GM21717 (cell line): ENCODE data around the gene TREML4.
"Not testable (repeated sequence)": the region's sequence is repeated elsewhere in the genome, so short reads cannot be mapped to it uniquely, and the experiment has no call there.

ENCODE experiments used
- ATAC-seq: cut with Tn5 transposase; IDR thresholded peaks from one replicate; pipeline ENCODE4 v1.9.1; 2021; ENCODE audit warnings: mild to moderate bottlenecking, moderate library complexity; ENCODE audit not compliant: unreplicated experiment

Gene TREML4, protein sequence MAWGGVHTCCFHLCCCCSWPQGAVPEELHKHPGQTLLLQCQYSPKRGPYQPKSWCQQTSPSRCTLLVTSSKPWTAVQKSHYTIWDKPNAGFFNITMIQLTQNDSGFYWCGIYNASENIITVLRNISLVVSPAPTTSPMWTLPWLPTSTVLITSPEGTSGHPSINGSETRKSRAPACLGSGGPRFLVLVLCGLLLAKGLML

DNA sequence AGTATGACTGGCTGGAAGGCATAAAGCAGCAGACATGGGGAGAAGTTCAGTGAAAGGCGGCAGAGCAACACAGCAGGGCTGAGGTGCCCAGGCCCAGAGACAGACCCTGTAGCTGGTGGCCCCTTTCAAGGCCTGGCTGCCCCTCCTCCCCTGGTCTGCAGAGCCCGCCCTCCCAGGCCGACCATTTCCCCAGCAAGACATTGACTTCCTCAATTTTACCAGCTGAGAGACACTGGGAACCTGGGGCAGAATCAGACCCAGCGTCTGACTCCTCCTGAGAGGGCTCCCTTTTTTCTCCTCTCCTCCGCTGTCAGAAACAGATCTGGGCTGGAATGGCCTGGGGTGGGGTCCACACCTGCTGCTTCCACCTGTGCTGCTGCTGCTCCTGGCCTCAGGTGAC is at the start of gene TREML4:
Gene TREML4, plus strand, starts transcription at position 254 of the 400 bp plus-strand sequence. Its CDS starts 79 bp downstream, at position 333.
- ATAC-seq = no peak

DNA sequence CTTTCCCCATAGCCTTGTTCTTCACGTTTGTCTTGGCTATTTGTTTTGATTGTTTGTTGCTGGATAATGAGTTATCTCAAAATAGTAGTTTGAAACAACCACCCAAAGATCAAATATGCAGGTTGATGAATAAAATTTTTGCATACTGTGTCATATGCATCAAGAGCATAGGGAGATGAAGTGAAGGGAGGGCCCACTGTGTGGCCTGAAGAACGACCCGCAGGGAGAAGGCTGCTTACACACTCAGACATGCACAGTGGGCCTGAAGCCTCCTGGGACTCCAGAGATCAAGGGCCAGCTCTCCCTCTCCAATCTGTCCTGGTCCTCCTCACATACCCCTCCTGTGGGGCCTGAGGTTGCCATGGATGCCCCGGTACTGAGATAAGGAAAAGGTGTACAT is 49.0 kb upstream of the TREML4 start:
- ATAC-seq = no peak

DNA sequence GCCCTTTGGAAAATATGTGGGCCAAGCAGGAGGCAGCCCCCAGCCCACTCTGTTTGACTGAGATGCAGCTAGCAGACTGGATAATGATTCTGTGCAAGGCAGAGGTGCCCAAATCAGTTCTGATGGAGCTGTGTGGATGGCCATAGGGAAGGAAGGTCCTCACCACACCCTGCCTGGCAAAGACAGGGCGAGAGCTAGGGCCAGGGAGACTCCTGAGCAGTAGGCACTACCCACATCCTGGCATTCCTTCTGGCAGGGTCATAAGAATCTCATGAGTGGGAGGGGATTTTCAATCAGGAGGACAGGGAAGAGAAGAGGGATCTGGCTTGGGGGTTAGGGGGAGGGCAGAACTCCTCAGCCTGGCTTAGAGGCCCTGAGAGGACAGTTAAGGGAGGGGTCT is 46.6 kb upstream of the TREML4 start:
- ATAC-seq = no peak

DNA sequence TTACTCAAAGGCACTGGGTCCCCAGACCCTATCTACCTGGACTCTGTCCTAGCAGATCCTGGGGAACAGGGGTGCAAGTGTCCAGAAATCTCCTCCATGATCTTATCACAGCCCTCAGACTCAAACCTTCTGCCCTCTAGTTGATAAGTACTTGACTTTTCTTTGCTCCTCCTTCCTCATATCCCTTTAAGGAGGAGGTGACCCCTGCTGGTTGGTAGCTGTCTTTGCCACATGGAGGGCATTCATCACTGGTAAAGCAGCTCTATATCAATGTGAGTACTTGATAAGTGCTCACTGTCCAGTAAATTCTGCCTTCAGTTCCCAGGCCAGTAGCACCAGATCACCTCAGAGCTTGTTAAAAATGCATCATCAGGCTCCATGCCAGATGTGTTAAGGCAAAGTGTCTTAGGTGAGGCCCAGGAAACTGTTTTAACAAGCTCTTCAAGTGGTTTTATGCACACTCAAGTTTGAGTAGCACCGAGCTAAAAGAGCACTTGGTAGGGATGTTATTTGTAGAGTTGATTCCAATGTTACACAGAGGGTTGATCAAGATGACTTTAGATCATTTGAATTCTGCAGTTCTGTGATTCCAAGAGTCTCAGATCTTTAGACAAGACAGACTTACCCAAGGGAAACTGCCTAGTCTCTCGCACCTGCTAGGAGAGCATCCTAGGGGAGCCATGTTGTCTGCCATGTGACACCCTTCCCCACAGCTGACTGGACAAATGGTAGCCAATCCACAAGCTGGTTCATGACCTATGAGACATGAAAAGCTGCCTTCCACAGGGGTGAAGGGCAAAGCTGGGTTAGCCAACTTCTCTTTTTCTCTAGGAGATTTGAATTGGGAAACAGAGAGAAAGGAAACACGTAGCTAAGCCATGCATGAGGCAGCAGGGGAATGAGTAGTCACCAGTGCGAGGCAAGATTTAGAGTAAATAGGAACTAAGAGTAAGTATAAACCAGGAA is 45.8 kb upstream of the TREML4 start:
- no peak for ATAC-seq

DNA sequence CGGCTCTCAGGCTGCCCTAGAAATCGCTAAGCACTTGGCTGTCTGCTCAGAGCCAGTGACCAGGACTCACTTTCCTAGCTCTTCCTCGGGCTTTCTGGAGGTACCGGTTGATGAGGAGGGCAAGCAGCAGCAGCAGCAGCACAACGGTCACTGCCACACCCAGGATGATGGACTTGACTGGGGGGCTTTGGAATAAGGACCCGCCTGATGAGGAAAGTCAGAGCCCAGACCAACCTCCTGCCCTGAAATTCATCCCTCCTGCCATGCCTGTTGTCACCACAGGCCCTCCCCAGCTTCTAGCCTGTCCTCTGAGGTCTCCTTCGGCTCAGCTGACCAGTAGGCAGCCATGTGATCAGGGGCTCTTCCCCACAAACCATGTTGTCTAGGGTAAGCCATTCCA is 43.4 kb upstream of the TREML4 start:
- no peak for ATAC-seq

DNA sequence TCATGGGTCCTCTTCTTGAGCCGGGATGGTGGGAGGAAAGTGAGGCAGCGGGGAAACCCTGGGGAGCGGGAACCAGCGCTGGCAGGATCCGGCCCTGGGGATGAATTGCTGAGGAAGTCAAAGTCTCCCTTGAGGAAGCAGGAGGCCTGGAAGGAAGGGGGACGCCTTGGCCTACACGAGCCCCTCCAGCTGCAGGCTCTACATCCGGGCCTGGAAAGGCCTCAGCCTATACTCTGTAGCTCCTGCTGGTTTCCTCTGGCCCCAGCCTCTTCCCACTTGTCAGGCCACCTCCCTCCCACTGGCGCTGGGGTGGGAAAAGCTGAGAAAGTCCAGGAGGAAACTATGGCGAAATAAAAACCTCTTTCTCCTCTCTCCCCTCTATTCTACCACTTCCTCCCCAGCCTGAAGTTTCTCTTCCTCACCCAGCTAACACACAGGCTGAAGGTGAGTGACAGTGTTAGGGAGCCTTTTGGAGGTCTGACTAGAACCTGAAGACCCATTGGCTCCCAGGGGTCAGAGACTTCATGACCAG is 42.1 kb upstream of the TREML4 start:
- no peak for ATAC-seq

DNA sequence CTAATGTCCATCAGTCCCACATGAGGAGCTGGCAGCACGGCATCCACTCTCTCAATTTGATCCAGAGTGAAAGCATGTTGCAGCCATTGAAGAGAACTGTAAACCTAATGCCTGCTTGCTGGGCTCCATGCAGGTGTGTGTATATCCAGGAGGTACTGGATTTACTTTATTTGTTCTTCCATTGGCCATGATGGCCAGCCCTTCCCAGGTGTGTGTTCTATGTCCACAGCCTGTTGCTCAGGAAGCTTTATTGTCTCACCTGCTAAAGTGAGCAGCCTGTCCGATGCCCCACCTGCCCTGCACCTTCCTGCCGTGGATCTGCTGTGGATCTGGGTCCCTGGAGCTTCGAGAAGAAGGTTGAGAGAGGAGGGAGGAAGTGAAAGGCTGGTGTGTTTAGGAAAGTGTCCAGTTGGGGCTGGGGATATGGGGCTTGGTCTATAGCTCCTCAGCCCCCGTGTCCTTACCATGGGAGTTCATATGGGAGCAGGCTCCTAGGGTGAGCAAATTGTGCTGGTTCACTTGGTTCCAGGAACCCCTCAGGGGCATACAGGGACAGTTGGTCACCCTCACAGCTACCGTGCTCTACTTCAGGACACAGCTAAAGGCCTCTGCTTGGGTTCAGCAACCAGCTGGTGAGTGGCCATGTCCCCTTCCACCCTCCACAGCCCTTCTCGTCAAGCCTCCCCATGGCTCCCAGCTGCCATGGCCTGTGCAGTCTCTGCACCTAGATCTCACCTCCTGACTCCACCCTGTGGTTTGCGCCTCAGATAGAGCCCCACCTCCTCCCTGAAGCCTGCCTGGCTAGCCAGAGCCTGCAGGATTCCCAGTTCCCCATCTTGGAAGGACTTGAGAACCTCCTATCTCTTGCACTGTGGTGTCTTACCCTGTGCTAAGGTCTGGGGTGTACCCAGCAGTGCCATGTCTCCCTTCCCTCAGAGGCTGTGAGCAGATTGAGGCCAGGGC is 39.9 kb upstream of the TREML4 start:
- ATAC-seq = no peak

DNA sequence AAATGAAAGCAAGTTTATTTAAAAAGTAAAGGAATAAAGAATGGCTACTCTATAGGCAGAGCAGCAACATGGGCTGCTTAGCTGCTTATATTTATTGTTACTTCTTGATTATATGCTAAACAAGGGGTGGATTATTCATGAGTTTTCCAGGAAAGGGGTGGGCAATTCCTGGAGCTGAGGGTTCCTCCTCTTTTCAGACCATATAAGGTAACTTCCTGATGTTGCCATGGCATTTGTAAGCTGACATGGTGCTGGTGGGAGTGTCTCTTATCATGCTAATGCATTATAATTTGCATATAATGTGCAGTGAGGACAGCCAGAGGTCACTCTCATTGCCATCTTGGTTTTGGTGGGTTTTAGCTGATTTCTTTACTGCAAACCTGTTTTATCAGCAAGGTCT is 39.1 kb upstream of the TREML4 start:
- ATAC-seq = not testable (repeated sequence)

DNA sequence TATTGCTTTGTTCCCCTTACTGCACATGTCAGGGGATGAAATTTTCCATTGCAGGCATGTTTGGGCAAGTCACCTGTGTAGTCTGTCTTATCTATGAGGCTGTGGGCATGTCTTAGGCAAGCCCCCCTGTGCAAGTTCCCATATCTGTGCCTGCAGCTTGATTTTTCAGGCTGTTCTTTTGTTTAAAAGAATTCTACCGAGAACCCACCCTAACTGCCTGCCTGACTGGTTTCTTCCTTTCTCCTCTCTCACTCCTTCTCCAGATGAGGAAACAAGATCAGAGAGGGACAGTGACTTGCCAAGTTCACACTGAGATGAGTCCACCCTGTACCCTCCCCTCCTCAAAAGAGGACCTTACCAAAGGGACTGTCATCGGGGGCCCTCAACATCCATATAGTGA is 38.2 kb upstream of the TREML4 start:
- ATAC-seq = no peak

DNA sequence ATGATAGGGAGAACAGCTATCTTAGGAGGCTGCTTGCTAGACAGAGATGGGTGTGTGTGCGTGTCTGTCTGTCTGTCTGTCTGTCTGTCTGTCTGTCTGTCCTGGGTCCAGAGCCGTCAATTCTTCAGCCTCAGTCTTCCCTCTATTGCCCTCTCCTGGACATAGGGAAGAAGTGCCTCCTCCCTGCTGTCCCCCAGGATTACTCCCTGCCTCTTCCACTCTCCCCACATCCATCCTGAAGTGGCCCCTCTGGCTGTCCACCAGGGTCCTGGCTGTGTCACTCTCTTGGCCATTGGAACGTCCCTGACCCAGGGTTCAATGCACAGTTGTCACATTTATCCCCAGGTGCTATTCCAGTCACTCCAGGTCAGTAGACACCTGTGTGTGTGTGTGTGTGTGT is 37.4 kb upstream of the TREML4 start:
- no peak for ATAC-seq

DNA sequence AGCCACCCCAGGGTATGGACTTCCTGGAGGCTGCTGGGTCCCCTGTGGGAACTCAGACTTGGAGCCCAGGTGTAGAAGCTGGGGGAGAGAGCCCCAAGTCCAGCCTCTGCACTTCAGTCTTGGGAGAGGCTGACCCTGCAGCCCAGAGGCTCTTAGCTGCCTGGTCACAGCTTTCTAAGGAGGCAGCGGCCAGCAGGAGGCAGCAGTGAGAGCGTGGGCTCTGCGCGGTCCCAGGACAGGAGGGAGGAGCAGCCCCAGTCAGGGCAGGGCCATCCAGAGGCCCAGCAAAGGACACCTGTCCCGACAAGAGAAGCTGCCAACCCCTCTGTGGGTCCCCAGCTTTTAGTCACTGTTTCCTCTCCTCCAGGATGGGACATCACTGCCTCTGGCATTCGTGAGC is 36.6 kb upstream of the TREML4 start:
- no peak for ATAC-seq

DNA sequence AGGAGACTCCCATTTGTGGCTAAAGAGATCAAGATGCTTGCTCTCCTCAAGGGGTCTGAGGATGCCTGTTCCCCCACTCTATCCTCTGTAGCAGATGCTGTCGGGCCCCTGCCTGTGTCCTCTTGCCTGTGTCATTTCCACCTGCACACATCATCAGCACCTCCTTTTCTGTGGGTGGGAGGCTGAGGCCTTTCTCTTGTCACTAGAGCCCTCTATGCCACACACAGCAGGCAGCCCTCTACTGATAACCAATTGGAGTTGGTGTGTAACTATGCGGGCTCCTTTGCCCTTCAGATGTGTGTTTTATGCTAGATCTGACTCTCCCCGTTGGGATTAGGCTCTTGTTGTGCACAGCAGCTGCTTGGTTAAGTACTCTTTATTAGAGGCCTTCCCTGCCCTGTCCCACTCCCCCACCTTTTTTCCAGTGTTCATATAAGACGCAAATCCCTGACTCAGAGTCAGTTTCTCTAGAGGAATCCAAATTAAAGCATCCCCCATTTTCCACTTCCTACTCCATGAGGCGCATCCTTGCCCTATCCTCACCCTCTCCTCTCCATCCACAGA is 34.9 kb upstream of the TREML4 start:
- ATAC-seq = no peak

DNA sequence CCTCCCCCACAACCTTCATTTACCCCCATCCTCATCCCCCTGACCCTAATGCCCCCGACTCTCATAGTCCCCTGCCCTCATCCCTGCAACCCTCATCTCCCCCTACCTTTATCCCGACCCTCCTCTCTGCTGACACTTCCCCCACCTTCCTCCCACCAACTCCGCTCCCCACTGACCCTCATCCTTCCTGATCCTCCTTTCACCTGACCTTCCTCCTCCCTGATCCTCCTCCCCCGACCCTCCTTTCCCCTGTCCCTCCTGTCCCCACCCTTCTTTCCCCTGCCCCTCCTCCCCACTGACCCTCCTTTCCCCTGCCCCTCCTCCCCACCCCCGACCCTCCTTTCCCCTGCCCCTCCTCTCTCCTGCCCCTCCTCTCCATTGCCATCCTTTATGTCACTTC is 34.3 kb upstream of the TREML4 start:
- ATAC-seq = no peak

DNA sequence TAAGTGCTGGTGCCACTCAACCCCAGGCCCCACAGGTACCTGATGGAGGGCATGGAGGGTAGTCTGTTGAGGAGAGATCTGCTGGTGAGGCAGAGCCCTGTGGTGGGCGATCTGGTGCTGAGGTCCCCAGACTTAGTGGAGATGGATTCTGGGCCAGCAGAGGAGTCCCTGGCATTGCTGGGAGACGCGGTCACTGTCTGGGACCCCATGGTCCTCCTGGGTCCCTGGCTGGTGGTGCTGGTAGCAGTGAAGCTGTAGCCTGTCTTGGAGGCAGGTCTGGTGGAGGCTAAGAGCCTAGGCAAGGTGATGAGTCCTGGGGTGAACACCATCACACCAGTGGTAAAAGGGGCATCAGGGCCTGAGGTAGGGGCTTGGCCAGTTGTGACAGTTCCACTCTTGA is 33.8 kb upstream of the TREML4 start:
- ATAC-seq = no peak

DNA sequence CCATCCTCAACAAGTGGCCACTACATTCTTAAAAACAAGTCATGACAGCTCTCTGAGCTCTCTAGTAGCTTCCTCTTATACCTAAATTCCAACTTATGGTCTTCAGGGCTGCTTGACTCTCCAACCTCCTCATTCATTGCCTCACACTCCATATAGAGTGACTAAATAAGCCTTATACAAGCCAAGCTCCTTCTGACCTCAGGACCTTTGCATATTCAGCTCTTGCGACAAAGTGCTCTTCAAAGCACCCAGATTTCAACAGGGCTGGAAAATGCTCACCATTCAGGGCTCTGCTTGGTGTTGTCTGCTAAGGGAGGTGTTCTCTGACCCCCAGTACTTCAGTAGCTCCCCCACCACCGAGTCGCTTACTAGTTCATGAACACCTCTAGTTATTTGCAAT is 30.9 kb upstream of the TREML4 start:
- no peak for ATAC-seq

DNA sequence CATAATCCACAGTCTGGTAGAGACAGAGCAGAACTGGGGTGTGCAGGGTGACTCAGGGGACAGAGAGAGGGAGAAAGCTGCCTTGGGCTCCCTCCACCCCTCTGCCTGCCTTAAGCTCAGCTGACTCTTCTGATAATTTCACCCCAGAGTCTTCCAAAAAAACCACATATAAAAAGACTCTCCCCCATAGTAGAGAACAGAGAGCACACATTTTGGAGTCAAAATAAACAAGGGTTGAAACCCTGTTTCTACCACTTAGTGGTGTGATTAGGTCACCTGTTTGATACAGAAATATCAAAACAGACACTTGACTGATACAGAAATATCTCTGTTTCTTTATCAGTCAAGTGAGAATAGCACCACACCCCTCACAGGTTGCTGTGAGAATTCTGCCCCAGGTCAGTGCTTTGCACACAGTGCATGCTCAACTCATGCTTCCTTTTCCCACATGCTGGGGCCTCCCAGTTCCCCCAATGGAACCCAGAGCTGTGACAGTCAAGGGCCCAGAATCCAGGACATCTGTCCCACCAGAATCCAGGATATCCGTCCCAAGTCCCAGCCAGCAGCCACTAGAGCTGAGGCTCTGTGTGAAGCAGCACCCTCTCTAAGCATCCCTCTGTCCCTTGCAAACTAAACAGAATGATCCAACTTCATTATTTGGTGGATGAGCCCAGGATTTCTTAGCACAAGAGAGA is 28.4 kb upstream of the TREML4 start:
- peak; percentile 49 for ATAC-seq

DNA sequence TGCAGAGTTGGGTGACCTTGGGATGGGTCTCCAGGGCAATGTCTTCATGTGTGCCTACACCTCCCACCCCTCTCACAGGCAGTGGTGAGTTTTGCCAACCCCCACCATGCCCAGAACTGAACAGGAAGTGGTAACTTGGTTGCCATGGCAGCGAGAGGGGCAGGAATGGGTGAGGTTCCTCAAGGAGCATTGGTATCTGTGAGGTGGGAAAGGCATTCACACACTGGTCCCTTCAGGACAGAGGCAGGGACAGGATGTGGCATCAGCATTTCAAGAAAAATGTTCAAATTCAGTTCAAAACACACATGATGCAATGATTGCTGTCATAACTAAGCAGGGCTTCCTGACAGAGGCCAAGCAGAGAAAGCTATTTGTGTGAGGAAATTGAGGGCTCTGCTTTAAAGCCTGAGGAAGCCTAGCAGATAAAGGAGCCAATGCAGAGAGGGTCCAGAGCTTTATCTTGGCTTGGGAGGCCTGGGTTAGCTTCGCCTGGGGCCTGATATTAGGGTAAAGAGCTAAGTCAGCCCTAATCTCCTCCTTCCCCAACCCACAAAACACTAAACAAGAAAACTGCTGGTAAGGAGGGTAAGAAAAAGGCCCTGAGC is 27.8 kb upstream of the TREML4 start:
- peak; percentile 28 for ATAC-seq

DNA sequence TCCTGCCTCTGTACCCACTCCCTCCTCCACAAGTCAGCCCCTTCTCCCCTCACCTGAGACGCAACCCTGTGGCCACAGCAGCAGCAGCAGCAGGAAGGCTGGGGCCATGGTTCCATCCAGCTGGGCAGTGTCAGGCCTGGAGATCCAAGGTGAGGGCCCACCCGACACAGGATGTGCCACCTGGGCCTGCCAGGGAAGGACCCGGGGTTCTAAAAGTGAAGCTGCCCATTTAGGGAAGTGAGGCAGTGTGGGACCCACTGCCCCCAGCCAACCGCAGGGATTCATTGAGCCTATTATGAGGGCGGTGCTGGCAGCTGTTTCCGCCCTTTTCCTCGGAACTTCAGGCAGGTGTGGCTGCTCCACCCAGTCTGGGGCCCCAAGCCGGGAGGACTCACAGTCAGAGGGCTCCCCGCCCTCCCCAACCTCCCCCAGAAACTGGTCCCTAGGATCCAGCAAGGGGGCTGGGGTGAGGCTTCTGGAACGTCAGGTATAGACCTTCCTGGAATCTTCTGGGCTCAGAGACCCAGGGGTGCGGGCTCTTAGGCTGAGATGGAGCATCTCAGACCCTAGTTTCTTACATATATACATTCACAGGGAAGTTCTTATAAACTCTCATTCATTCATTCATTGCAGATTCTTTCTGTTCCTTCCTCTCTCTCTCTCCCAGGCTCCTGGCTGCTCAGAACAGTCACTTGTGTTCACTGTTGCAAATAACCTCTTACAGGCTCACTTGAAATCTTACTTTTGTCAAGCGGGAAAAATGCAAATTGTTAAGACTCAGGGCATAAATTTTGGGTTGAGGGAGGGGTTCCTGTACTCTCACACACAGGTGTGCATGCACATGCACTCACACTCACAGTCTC is 27.0 kb upstream of the TREML4 start, which contains the start of gene TREML2:
Gene TREML2, minus strand, starts transcription at position 249 of the 863 bp plus-strand sequence. Its CDS starts 141 bp downstream, at position 108.
- peak; percentile 40 for ATAC-seq
